ENCODE data around the gene DCUN1D1. TPM values are rescaled to one million over a fixed set of nuclear protein-coding genes. Genes with fewer than 3 reads are reported as not detected.

The DCUN1D1 gene
- total RNA-seq, 4 donors from 2014 or later, result 31.1 to 41.1 (median 34.0) TPM

DNA sequence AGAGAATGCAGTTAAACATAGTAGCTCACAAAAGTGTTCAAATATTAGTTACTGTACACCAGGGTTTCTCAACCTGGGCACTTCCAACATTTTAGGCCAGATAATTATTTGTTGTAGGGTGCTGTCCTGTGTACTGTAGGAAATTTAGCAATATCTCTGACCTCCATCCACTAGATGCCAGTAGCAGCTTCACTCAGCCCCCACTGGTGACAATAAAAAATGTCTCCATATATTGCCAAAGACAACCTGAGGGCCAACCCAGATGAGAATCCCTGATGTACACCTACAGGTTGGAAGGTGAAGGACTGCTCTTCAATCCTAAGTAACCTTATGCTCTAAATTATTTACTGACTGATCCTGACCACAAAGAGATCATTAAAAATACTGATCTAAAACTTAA lies 32.5 kb downstream of the DCUN1D1 start:
- no peak for DNase-seq (ENCODE audit: extremely low spot score)
- no peaks in the 10 kb centered on the region for H3K9me3 ChIP-seq
- no peak overlapping the region for H3K27ac ChIP-seq (replicated peaks in 1 of 4)
- no peaks in the 10 kb centered on the region for H3K27me3 ChIP-seq
- peaks cover 22 to 55% (median 36%) of the 10 kb centered on the region in 4 donors for H3K36me3 ChIP-seq
- no peak overlapping the region for H3K4me3 ChIP-seq
- H3K4me1 ChIP-seq, result no peaks in the 10 kb centered on the region
- TF ChIP-seq POLR2AphosphoS5 (IDR thresholded peaks at IDR 0.05), result no peak
- no peak for TF ChIP-seq EP300 (IDR thresholded peaks at IDR 0.05)
- no peak for TF ChIP-seq CTCF (IDR thresholded peaks at IDR 0.05)
- TF ChIP-seq POLR2A (IDR thresholded peaks at IDR 0.05; ENCODE audit: low read depth), result no peak
- intact Hi-C loops (cut with DNase I), result no loop called here

GRCh38 chr3:182941719-182942118 lies 38.6 kb downstream of the DCUN1D1 start:
- DNase-seq (ENCODE audit: extremely low spot score), result no peak
- no peak overlapping the region for H3K4me3 ChIP-seq
- H3K4me1 ChIP-seq, result no peaks in the 10 kb centered on the region
- intact Hi-C loops (cut with DNase I), result no loop called here
- no peak overlapping the region for H3K27ac ChIP-seq (replicated peaks in 1 of 4)
- no peaks in the 10 kb centered on the region for H3K9me3 ChIP-seq
- WGBS, result 95% methylated on average over 3 of the region's 3 CpGs
- no peaks in the 10 kb centered on the region for H3K27me3 ChIP-seq
- no peak for TF ChIP-seq POLR2AphosphoS5 (IDR thresholded peaks at IDR 0.05)
- TF ChIP-seq POLR2A (IDR thresholded peaks at IDR 0.05; ENCODE audit: low read depth), result no peak
- no peak for TF ChIP-seq EP300 (IDR thresholded peaks at IDR 0.05)
- TF ChIP-seq CTCF (IDR thresholded peaks at IDR 0.05), result no peak
- peaks cover 19 to 40% (median 29%) of the 10 kb centered on the region in 4 donors for H3K36me3 ChIP-seq

DNA sequence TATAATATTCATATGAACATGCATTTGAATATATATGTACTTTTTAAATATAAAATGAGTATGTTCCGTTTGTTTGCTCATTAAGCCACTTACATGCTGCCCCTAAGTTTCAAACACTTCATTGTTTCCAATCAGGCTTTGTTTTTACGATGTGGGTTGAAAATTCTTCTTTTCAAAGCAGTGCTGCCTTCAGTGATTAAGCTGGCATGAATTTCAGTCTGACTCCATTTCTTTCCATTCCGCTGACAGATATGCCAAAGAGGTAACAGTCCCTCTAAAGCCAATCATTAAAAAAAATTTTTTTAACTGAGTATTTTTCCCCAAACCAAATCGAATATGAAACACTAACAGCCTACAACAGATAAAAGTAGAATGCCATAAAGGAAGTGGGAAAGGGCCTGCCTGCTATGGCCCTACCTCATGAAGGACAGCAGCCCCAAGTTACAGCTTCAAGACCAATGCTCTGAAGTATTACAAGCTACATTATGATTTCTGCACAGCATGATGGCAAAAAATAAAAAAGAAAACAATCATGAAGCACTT lies 40.0 kb downstream of the DCUN1D1 start:
- no peak for TF ChIP-seq CTCF (IDR thresholded peaks at IDR 0.05)
- no peak for TF ChIP-seq POLR2A (IDR thresholded peaks at IDR 0.05; ENCODE audit: low read depth)
- TF ChIP-seq EP300 (IDR thresholded peaks at IDR 0.05), result no peak
- no peak for DNase-seq (ENCODE audit: extremely low spot score)
- whole genome bisulfite sequencing, result 88% methylated on average over 4 of the region's 4 CpGs

DNA sequence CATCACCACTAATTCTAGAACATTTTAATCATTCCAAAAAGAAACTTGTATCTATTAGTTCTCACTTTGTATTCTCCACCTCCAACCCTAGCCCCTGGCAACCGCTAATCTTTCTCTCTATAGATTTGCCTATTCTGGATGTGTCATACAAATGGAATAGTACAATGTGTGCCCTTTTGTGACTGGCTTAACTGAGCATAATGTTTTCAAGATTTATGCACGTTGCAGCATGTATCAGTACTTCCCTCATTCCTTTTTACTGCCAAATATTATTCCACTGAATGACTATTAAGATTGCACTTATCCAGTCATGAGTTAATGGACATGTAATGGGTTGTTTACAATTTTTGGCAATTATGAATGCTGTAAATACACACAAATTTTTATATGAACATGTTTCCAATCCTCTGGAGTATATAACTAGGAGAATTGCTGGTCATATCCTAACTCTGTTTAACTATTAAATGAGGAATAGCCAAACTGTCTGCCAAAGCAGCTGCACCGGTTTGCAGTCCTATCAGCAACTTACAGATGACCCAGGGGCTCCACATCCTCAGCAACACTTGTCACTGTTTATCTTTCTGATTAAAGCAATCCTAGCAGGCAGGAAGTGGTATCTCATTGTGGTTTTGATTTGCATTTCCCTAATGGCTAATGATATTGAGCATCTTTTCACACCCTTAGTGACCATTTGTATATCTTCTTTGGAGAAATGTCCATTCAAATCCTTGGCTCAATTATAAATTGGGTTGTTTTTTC lies 42.9 kb downstream of the DCUN1D1 start:
- Histone ChIP-seq H3K27me3 (no peaks in the 10 kb centered on the region), H3K4me3 (no peak overlapping the region), H3K4me1 (no peaks in the 10 kb centered on the region), H3K9me3 (peaks cover 0 to 5% (median under 1%) of the 10 kb centered on the region in 4 donors), H3K36me3 (peaks cover 0 to 8% (median 3%) of the 10 kb centered on the region in 4 donors), H3K27ac (replicated peaks in 1 of 4) (no peak overlapping the region)
- no peak for DNase-seq (ENCODE audit: extremely low spot score)
- intact Hi-C loops (cut with DNase I), result no loop called here
- WGBS, result 68% methylated on average over 3 of the region's 3 CpGs
- TF ChIP-seq POLR2AphosphoS5 (IDR thresholded peaks at IDR 0.05) (no peak), EP300 (IDR thresholded peaks at IDR 0.05) (no peak)

More for the DNA sequence above, 40.0 kb downstream of the DCUN1D1 start:
- H3K36me3 ChIP-seq, result peaks cover 7 to 26% (median 16%) of the 10 kb centered on the region in 4 donors
- H3K27me3 ChIP-seq, result no peaks in the 10 kb centered on the region
- H3K27ac ChIP-seq (replicated peaks in 1 of 4), result no peak overlapping the region
- H3K4me3 ChIP-seq, result no peak overlapping the region
- H3K9me3 ChIP-seq, result no peaks in the 10 kb centered on the region
- H3K4me1 ChIP-seq, result no peaks in the 10 kb centered on the region
- intact Hi-C loops (cut with DNase I), result no loop called here

GRCh38 chr3:182936918-182937285 lies 43.4 kb downstream of the DCUN1D1 start:
- no peak overlapping the region for H3K4me3 ChIP-seq
- no peaks in the 10 kb centered on the region for H3K4me1 ChIP-seq
- intact Hi-C loops (cut with DNase I), result no loop called here
- 77% methylated on average over 1 of the region's 1 CpG for WGBS
- H3K9me3 ChIP-seq, result peaks cover 0 to 10% (median 5%) of the 10 kb centered on the region in 4 donors
- no peaks in the 10 kb centered on the region for H3K27me3 ChIP-seq
- TF ChIP-seq CTCF (IDR thresholded peaks at IDR 0.05) (no peak), POLR2A (IDR thresholded peaks at IDR 0.05; ENCODE audit: low read depth) (no peak), EP300 (IDR thresholded peaks at IDR 0.05) (no peak)
- DNase-seq (ENCODE audit: extremely low spot score), result no peak
- no peak overlapping the region for H3K27ac ChIP-seq (replicated peaks in 1 of 4)
- H3K36me3 ChIP-seq, result peaks cover 0 to 8% (median 3%) of the 10 kb centered on the region in 4 donors

Data from esophagus muscularis mucosa (tissue), 4 donors.